SH-SY5Y (cell line): Measurements from ENCODE around the gene CHIT1.

Experiments
- GATA2 ChIP-seq: IDR thresholded peaks from 2 replicates; pipeline ENCODE4 v1.6.1; 2011; ENCODE audit warnings: mild to moderate bottlenecking, low read depth, low read length
- GATA3 ChIP-seq: IDR thresholded peaks from 2 replicates; pipeline ENCODE4 v1.6.1; 2011; ENCODE audit warnings: low read depth, mild to moderate bottlenecking, low read length, moderate library complexity

DNA sequence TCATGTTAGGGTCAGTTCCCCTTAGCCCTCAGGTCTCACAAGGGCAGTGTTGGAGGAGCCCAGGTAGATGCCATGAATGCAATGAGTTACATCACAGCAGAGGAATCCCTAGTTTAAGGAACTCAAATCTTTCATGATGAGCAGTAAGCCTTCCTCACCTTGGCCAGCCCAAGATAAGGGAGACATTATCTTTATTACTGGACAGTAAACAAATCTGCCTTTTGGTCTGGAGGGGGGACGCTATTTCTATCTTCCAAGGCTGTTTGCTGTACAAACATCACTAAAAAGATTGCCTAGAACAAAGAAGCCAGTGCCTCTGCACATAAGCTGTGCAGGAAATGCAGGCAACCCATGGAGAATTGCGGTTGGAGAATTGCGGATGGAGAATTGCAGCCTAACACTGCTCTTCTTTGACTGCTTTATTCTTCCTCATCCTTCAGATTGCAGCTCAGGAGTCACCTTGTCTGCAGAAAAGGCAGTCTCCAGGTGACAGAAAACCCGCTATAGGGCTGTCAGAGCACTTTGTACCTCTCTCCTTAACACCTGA lies 40.7 kb downstream of the CHIT1 start:
- TF ChIP-seq GATA2 (no peak), GATA3 (no peak)
